ENCODE measurements around the gene DUS2.
"Not testable (repeated sequence)": the region's sequence is repeated elsewhere in the genome, so short reads cannot be mapped to it uniquely, and the experiment has no call there.

Gene DUS2

DNA sequence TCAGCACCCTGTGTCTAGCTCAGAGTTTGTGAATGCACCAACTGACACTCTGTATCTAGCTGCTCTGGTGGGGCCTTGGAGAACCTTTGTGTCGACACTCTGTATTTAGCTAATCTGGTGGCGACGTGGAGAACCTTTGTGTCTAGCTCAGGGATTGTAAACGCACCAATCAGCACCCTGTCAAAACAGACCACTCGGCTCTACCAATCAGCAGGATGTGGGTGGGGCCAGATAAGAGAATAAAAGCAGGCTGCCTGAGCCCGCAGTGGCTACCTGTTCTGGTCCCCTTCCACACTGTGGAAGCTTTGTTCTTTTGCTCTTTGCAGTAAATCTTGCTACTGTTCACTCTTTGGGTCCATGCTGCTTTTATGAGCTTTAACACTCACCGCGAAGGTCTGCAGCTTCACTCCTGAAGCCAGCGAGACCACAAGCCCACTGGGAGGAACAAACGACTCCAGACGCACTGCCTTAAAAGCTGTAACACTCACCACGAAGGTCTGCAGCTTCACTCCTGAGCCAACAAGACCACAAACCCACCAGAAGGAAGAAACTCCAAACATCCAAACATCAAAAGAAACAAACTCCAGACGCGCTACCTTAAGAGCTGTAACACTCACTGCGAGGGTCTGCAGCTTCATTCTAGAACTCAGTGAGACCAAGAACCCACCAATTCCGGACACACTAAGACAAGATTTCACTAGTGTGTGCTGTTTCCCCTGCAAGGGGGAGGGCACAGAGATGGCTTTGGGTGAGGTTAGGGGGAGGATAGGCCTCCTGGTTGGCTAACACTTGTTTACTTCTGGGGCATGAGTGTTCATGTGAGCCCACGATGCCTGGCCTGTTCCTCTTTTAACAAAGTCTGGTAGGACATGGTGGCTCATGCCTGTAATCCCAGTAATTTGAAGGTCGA, 24.1 kb upstream of the DUS2 start, which contains the start of gene DPEP2:
Gene DPEP2 (minus strand): TSS at position 706 of the 910 bp plus-strand sequence. CDS start 6,272 bp downstream, outside the sequence.
- not testable (repeated sequence) for DNase-seq

DNA sequence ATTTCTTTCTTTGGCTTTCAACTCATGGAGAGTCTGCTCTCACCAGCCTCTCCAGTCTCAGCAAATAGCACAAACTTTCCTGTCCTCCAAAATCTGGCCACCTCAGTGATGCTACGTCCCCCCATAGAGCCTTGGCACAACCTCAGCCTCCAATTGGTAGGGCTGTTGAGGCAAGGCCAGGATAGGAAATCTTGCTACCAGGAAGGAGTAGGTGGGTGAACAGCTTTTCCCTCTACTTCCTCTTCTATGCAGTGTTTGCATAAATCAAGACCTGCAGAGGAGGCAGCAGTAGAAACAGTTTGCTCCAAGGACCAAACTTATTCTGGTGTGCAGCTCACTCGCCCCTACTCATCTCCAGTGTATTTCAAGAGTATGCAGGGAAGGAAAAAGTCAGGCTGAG, 23.1 kb upstream of the DUS2 start:
- DNase-seq: no peak

DNA sequence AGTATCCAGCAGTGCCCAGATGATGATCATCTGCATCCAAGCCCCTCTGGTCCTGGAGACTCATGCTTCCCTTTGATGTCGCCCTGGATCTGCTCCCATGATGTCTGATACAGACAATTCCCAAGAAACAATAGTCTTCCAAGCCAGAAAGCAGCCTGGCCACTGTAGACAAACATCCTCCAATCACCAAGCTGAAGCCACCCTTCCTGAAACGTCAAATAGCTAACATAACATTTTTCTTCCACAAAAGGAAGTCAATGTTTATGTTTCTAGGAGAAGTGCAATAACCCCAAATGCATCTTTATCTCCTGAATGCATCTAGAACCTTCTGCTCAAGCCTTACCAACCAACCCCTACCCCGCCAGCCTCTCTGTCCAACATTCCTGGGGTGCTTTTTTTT, 22.6 kb upstream of the DUS2 start:
- DNase-seq: no peak

DNA sequence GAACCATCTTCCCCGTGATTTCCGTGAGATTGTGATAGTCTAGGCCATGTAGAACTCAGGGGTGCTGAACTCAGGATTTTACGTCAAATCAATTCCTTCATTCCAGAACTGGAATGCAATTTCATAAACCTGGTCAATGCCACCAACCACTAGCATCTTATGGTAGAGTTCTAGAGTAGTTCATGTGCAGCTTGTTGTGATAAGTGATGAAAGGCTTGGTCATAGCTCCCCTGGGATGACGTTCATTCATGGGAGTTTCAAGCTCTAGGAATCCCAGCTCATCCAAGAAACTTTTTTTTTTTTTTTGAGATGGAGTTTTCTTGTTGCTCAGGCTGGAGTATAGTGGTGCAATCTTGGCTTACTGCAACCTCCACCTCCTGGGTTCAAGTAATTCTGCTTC, 20.1 kb upstream of the DUS2 start:
- no peak for DNase-seq

DNA sequence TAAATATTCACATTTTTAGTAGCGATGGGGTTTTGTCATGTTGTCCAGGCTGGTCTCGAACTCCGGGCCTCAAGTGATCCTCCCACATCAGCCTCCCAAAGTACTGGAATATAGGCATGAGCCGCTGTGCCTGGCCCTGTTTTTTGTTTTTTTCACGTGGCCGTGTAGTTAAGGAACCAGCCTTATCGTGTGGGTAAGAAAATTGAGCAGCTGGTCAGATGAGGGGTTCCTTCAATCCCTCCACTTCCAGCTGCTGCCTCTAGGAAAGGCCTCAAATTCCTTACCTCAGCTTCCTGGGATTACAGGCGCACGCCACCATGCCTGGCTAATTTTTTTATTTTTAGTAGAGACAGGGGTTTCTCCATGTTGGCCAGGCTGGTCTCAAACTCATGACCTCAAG, 17.9 kb upstream of the DUS2 start:
- no peak for DNase-seq

DNA sequence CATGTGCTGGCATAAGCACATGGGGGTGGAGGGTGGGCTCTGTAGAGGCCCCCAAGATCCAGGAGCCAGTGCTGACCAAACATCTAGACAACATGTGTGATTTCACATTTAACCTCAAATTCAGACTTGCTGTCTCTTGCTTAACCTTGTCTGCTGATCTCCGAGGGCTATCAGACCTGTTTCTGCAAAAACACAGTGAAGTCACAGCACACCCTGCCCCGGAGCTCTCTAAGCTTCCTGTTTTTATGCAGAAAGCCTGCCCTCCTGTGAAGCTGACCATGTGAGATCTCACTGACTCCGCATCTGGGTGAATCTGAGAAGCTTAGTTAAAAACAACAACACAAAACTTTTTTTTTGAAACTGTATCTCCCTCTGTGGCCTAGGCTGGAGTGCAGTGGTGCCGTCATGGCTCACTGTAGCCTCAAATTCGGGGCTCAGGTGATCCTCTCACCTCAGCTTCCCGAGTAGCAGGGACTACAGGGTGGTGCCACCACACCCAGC, 17.2 kb upstream of the DUS2 start:
- DNase-seq: no peak

DNA sequence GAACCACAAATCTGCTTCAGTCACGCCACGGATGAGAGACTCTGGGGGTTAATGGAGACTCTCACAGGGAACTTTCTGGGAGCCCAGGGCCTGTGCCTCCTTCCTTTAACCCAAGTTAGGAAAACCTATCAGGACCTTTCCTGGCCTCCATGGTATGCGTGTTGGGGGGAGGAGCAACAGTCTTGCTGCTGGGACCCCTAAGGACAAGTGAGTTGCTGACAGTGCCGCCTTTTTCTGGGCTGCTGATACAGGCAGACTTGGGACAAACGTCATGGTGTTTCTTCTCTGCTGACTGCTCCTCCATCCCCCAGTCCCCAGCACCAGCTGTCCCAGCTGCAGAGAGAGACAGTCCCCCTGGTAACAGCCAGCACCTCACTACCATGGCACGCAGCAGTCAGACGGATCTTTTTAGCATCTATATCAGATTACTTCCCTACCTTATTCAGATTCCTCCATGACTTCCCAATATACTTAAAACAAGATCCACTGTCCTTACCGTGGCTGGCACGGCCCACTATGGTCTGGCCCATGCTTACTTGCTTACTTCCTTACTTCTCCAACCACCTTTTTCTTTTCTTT, 13.8 kb upstream of the DUS2 start:
- no peak for DNase-seq

DNA sequence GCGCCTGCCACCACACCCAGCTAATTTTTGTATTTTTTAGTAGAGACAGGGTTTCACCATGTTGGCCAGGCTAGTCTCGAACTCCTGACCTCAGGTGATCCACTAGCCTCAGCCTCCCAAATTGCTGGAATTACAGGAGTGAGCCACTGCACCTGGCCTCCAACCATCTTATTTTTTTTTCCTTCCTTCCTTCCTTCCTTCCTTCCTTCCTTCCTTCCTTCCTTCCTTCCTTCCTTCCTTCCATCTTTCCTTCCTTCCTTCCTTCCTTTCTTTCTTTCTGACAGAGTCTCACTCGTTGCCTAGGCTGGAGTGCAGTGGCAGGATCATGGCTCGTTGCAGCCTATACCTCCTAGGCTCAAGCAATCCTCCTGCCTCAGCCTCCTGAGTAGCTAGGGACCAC, 13.2 kb upstream of the DUS2 start:
- not testable (repeated sequence) for DNase-seq

DNA sequence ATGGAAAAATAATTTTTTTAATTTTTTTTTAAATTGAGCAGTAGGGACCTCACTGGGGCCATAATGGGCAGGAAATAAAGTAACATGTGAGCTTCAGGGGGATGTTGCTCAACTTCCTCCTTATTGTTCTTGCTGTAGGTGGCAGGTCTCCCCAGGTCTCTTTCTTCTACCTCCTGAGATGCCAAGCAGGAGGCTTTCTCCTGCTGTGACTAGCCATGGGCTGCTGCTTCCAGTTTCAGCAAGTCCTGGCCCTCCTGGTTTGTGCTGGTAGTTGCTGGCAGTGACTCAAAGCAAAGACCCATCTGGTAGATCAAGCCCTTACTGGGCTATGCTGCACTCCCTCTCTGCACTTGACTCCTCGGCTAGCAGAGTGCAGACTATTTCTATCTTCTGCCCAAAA, 9.6 kb upstream of the DUS2 start:
- no peak for DNase-seq

DNA sequence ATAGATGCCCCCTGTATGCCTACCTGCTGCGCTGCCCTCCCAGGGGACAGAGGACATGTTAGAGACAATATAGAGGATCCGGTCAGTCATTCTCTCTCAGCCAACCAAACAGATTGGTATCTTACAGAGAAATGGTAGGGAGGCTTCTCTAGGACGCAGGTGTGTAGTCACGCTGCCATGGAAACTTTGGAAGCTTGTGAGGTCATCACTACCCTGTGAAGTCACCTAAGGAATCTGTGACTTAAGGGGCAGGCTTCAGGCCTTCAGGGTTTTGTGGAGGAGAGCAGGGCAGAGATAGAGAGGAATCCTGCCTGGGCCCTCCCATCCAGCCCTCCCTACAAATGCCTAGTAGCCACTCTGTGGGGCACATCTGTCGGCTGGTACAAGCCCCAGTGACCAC, 7.4 kb upstream of the DUS2 start, which contains the start of gene DPEP2NB:
Gene DPEP2NB (minus strand): TSS at position 231 of the 400 bp plus-strand sequence. CDS start 141 bp downstream, at position 90.
- DNase-seq: no peak

DNA sequence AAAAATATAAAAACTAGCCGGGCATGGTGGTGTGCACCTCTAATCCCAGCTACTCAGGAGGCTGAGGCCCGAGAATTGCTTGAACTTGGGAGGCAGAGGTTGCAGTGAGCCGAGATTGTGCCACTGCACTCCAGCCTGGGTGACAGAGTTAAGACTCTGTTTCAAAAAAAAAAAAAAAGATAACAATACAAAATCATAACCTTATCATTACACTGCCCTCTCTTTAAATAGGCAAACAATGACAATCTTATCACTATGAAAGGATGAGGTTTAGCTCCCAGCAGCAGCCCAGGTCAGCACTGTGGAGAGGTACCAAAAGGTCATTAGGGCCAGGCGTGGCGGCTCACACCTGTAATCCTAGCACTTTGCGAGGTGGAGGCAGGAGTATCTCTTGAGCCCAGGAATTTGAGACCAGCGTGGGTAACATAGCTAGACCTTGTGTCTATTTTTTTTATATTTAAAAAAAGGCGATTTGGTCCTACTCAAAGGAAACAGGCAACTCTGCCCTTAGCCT, 3.9 kb upstream of the DUS2 start:
- no peak for DNase-seq

DNA sequence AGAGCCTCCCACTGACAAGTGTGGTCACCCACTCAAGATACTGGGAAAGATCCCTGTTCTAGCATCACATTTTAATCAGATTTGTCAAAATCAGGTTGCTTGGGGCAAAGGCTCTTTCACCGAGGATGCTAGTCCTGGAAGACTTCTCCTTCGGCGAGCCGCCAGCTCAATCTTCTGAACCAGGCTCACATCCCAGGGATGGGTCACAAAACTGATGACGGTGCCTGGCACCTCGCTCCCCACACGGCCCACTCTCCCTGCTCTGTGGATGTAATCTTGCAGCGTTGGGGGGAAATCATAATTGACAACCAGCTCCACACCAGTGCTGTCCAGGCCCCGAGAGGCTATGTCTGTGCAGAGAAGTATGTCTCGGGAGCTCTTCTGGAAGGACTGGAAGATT, 1.6 kb upstream of the DUS2 start:
- no peak for DNase-seq

DNA sequence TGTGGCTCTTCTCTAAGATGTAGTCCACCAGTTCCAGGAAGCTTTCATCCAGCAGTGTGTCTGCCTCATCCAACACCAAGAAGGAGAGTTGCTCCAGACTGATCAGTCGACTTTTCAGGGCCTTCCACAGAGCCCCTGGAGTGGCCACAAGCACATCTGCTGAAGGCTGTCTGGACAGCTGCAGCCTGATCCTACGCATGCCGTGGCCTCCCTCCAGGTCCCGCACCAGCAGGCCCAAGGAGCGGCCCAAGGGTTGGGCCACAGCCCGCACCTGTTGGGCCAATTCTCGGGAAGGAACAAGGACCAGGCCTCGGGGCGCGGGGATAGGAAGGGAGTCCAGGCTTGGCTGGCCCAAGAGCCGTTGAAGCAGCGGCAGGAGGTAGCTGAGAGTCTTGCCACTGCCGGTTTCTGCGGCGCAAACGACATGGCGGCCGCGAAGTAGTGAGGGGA, 781 bp upstream of the DUS2 start:
- no peak for DNase-seq

DNA sequence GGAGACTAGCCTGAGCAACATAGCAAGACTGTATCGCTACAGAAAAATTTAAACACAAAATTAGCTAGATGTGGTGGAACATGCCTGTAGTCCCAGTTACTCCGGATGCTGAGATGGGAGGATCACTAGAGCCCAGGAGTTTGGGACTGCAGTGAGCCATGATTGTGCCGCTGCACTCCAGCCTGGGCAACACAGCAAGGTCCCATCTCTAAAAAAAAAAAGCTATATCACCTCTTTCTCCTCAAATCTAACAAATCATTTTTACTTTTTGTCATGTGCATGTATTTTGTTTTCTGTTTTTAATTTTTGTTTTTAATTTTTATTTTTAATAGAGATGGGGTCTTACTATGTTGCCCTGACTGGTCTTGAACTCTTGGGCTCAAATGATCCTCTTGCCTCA, 5.9 kb downstream of the DUS2 start:
- DNase-seq: no peak

DNA sequence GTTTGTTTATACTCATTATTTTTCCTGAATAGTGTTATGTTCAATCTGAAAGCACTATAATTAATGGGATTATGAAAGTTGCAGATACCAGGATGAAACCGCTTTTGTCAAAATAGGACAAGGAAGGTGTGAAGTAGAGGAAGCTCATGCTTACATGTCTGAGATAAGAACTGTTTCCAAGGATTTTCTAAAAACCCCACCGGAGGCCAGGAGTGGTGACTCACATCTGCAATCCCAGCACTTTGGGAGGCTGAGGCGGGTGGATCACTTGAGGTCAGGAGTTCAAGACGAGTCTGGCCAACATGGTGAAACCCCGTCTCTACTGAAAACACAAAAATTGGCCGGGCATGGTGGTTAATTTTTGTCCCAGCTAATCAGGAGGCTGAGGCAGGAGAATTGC, 7.0 kb downstream of the DUS2 start:
- not testable (repeated sequence) for DNase-seq

DNA sequence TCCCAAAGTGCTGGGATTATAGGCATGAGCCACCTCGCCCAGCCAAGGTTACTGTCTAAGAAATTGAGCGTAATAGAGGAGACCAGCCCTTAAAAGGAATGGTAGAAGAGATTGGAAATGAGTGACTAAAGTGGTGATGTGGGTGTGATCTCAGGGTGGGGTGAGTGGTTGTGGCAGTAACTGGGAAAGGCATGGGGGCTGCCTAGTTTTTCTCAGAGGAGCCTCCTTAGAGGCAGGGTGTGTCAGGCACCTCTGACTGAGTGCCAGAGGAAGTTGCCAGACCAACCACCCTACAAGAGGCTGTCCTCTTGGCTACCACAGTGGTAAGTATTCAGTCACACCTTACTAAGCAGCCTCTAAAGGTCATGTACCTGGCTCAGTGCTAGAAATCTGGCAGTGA, 8.9 kb downstream of the DUS2 start:
- DNase-seq: no peak

DNA sequence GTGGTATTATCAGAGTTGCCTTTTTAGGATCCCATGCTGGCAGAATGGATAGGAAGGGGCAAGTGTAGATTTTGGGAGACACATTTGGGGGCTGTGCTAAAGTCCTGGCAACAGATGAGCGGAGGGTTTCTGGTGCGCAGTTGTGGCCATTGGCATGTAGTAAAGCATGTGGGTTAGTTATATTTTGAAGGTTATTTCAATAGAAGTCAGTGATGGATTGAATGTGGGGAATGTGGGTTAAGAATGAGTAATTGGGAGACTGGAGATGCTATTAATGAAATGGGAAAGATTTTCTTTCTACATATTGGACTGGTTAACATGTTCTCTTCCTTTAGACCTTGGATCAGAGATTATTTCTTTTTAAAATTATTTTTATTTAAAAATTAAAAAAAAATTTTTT, 10.0 kb downstream of the DUS2 start:
- DNase-seq: no peak

DNA sequence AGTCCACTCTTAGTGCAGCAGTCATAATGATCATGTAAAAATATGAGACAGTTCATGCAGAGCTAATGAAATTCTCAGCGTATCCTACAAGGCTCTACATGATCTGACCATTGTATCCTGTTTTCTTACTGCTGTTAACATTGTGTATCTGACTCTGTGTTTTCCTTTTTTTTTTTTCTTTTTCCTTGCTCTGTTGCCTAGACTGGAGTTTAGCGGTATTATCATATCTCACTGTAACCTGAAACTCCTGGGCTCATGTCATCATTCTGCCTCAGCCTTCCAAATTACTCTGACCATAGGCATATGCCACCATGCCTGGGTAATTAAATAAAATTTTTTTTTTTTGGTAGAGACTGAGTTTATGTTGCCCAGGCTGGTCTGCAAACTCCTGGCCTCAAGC, 12.1 kb downstream of the DUS2 start:
- DNase-seq: no peak

DNA sequence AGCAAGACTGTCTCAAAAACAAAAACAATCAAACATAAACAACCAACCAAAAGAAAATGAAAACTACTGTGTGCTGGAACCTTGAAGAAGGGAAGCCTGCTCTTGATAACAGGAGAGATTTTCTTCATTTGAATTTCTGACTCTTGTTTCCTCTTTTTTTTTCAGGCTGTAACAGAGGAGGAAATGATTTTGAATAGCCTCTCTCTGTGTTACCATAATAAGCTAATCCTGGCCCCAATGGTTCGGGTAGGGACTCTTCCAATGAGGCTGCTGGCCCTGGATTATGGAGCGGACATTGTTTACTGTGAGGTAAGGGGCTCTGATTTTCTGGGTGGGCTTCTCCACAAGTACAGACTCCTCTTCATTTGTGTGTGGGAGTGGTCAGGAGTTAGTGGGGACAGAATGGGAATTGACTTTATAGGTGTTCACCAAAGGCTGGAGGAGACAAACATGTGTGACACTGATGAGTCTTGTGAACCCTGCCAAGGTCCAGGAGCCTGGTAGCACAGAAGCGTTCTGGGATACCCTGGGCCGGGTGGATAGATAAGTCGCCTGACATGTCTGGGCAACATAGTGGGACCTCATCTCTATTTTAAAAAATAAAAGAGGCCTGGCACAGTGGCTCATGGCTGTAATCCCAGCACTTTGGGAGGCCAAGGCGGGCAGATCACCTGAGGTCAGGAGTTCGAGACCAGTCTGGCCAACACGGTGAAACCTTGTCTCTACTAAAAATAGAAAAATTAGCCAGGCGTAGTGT, 14.9 kb downstream of the DUS2 start:
- DNase-seq: no peak

DNA sequence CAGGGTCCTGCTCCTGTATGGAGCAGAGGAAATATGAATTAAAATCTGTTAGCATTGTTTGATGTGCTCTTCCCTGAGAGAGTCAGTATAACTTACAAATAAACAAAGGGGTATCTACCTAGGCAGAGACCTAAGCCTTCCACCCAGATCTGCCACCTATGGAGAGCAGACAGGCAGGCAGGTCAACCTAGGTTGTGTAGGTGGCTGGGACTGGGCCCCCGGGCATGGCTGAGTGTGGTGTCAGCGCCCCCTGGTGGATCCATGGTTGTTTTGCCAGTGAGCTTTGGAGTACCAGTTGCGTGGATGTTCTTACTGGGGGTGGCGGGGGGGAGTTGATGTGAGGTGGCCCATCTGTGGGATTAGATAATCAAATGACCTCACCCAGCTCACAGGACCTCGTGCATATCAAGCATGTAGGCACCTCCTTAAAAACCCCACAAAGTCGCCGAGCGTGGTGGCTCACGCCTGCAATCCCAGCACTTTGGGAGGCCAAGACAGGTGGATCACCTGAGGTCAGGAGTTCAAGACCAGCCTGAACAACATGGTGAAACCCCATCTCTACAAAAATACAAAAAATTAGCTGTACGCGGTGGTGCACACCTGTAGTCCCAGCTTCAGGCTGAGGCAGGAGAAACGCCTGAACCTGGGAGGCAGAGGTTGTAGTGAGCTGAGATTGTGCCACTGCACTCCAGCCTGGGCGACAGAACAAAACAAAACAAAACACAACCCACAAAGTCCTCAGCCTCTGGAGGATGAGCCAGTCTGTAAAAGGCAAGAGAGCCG, 17.6 kb downstream of the DUS2 start:
- DNase-seq: peak; percentile 23

DNA sequence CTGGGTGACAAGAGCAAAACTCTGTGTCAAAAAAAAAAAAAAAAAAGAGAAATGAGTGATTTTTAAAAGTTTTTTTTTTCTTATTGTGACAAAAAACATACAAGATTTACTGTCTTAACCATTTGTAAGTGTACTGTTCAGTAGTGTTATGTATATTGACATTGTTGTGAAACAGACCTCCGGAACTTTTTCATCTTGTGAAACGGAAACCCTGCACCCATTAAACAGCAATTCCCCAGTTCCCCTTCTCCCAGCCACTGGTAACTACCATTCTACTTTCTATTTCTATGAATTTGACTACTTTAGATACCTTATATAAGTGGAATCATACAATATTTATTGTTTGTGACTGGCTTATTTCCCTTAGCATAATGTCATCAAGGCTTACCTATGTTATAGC, 18.7 kb downstream of the DUS2 start:
- DNase-seq: no peak

DNA sequence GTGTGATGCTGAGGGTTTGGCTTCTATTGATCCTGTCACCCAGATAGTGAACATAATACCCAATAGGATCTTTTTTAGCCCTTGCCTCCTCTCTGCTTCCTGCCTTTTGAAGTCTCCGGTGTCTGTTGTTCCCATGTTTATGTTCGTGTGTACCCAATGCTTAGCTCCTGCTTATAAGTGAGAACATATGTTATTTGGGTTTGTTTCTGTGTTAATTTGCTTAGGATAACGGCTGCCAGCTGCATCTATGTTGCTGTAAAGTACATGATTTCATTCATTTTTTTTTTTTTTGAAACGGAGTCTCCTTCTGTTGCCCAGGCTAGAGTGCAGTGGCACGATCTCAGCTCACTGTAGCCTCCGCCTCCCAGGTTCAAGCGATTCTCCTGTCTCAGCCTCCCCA, 23.0 kb downstream of the DUS2 start:
- DNase-seq: no peak
